HepG2 (cell line): Measurements from ENCODE around the gene SMYD4. TPM values are rescaled to one million over a fixed set of nuclear protein-coding genes. Genes with fewer than 3 reads are reported as not detected.

Source experiments
- HDAC1 ChIP-seq: sonication (generic); formaldehyde crosslinking; IDR thresholded peaks from 2 replicates; pipeline ENCODE4 v1.5.1; 2020; ENCODE audit warnings: mild to moderate bottlenecking, missing genetic modification reagents
- HNF4A ChIP-seq: sonication (generic); formaldehyde crosslinking; IDR thresholded peaks from 2 replicates; pipeline ENCODE4 v1.4.0; 2020; ENCODE audit warnings: missing genetic modification reagents
- MAX ChIP-seq: IDR thresholded peaks from 2 replicates; pipeline ENCODE4 v1.6.1; 2012; ENCODE audit warnings: inconsistent platforms
- REPIN1 ChIP-seq: sonication (generic); formaldehyde crosslinking; IDR thresholded peaks from 2 replicates; pipeline ENCODE4 v1.8.0; 2022; ENCODE audit warnings: missing genetic modification reagents, low read depth, mild to moderate bottlenecking, borderline replicate concordance
- SMARCE1 ChIP-seq: fragments of 450-650 bp; IDR thresholded peaks from 2 replicates; pipeline ENCODE4 v1.6.1; 2017; ENCODE audit warnings: borderline replicate concordance
- ZBTB40 ChIP-seq, 2 experiments: fragments of 450-650 bp in 1 of 2; sonication (generic) in 1 of 2; formaldehyde crosslinking in 1 of 2; IDR thresholded peaks; 2 replicates each; pipeline versions ENCODE4 v1.6.1 to v1.8.0; 2016 to 2022; ENCODE audit warnings: antibody characterized with exemption in 1 of 2, mild to moderate bottlenecking in 1 of 2, missing genetic modification reagents in 1 of 2
- ZFP36 ChIP-seq: fragments of 150-350 bp; IDR thresholded peaks from 2 replicates; pipeline ENCODE4 v1.6.1; 2018; ENCODE audit warnings: borderline replicate concordance, low read length, low read depth; ENCODE audit not compliant: partially characterized antibody
- ZNF564 ChIP-seq: sonication (generic); formaldehyde crosslinking; IDR thresholded peaks from 2 replicates; pipeline ENCODE4 v1.8.1; 2023; ENCODE audit warnings: mild to moderate bottlenecking, missing genetic modification reagents
- ZNF709 ChIP-seq: sonication (generic); formaldehyde crosslinking; IDR thresholded peaks from 2 replicates; pipeline ENCODE4 v1.5.0; 2020; ENCODE audit warnings: mild to moderate bottlenecking, missing genetic modification reagents
- polyA plus RNA-seq, 8 experiments: library from polyadenylated mRNA; depleted of rRNA in 3 of 8; stranded (reverse) in 7 of 8; unstranded in 1 of 8; fragments of >200 nt; fragmentation: Illumina TruSeq in 4 of 8; extraction: Trizol in 4 of 8; gene quantifications; 2 replicates each; pipeline versions ENCODE4 v1.2.1 to v1.2.3, GENCODE V29; 2011 to 2016; ENCODE audit warnings: low read depth in 4 of 8, missing spikeins in 1 of 8, mixed read lengths in 1 of 8; ENCODE audit not compliant: insufficient read depth in 1 of 8
- total RNA-seq, 5 experiments: library from RNA; depleted of rRNA; stranded (reverse); fragments of >200 nt; fragmentation: Illumina TruSeq; extraction: Trizol; gene quantifications; 2 replicates each; pipeline ENCODE4 v1.2.3, GENCODE V29; 2016; ENCODE audit warnings: low read depth in 1 of 5

Gene SMYD4
- total and polyA plus RNA-seq, 2 of the 13 experiments (the other 11 are each of a cell fraction or from before 2014, with no cell fraction given), result 7.4 to 11.3 TPM

GRCh38 chr17:1769822-1770477 lies 59.8 kb downstream of the SMYD4 start (continued):
- TF ChIP-seq REPIN1 (CRISPR knock-in tag) (no peak; the same call in 1 of the 2 replicates), ZNF564 (CRISPR knock-in tag) (peak; percentile 61; the same call in 1 of the 2 replicates), ZNF709 (no peak), ZBTB40 (IDR thresholded peaks at IDR 0.05) (no peak), ZBTB40 (CRISPR knock-in tag; IDR thresholded peaks at IDR 0.05) (no peak), MAX (peak; percentile 57), HDAC1 (peak; percentile 67), SMARCE1 (no peak), ZFP36 (no peak), HNF4A (CRISPR knock-in tag) (peak; percentile 38)
